ENCODE data around the gene DNAJC6.
A peak's percentile ranks its signal among the peaks of the same experiment; 100 is the strongest.
"Not testable (repeated sequence)": the region's sequence is repeated elsewhere in the genome, so short reads cannot be mapped to it uniquely, and the experiment has no call there.

DNAJC6 gene

GRCh38 chr1:65440915-65441314 lies 131.6 kb downstream of the DNAJC6 start:
- TF ChIP-seq ZFX (IDR thresholded peaks at IDR 0.05; ENCODE audit: borderline replicate concordance), result no peak
- H3K27ac ChIP-seq, result no peak overlapping the region

DNA sequence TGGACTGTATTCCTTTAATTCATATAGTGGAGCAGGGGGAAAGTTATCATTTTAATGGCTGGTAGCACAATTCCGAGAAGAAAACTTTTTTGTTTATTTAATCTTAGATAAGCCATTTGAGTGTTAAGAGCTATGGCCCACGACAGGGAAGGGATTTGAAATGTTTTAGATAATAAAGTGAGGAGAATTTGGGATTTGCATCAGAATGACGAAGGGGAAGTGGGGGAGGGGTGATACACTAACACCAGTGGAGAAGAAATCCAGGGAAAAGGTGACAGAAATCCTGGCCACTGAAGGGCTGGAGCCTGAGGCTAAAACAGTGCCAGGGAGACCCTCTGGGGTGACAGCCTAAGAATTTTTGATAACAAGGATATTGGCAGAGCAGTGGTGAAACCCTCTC lies 132.1 kb downstream of the DNAJC6 start:
- H3K27ac ChIP-seq, result no peak overlapping the region
- TF ChIP-seq ZFX (IDR thresholded peaks at IDR 0.05; ENCODE audit: borderline replicate concordance), result no peak
- TF ChIP-seq, protein P1, sequence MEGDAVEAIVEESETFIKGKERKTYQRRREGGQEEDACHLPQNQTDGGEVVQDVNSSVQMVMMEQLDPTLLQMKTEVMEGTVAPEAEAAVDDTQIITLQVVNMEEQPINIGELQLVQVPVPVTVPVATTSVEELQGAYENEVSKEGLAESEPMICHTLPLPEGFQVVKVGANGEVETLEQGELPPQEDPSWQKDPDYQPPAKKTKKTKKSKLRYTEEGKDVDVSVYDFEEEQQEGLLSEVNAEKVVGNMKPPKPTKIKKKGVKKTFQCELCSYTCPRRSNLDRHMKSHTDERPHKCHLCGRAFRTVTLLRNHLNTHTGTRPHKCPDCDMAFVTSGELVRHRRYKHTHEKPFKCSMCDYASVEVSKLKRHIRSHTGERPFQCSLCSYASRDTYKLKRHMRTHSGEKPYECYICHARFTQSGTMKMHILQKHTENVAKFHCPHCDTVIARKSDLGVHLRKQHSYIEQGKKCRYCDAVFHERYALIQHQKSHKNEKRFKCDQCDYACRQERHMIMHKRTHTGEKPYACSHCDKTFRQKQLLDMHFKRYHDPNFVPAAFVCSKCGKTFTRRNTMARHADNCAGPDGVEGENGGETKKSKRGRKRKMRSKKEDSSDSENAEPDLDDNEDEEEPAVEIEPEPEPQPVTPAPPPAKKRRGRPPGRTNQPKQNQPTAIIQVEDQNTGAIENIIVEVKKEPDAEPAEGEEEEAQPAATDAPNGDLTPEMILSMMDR (IDR thresholded peaks at IDR 0.05), result no peak

GRCh38 chr1:65442442-65442841 lies 133.1 kb downstream of the DNAJC6 start:
- TF ChIP-seq, protein P1 (IDR thresholded peaks at IDR 0.05), result no peak
- TF ChIP-seq ZFX (IDR thresholded peaks at IDR 0.05; ENCODE audit: borderline replicate concordance), result no peak
- no peak overlapping the region for H3K27ac ChIP-seq

GRCh38 chr1:65443647-65444046 lies 134.3 kb downstream of the DNAJC6 start:
- no peak for TF ChIP-seq ZFX (IDR thresholded peaks at IDR 0.05; ENCODE audit: borderline replicate concordance)
- H3K27ac ChIP-seq, result no peak overlapping the region

DNA sequence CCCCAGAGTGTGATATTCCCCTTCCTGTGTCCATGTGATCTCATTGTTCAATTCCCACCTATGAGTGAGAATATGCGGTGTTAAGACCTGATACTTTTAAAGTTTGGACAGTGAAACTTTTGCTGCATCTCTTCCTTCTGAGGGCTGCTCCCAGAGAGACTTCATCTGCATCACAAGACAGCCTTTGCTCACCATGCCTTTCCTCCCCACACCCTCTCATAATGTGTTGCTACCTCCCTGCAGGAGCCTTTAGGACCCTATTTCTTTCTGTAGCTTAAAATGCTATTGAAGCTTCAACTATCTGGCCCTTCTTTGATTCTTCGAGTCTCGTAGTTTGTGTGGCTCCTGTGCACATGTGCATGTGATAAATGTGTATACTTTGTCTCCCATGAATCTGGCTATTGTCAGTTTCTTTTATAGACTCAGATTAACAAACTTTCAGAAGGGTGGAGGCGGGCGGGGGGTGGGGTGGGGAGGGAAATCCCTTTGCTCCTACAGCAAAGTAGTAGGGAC lies 134.8 kb downstream of the DNAJC6 start:
- no peak for TF ChIP-seq ZFX (IDR thresholded peaks at IDR 0.05; ENCODE audit: borderline replicate concordance)
- TF ChIP-seq, protein P1 (IDR thresholded peaks at IDR 0.05), result no peak
- no peak overlapping the region for H3K27ac ChIP-seq

DNA sequence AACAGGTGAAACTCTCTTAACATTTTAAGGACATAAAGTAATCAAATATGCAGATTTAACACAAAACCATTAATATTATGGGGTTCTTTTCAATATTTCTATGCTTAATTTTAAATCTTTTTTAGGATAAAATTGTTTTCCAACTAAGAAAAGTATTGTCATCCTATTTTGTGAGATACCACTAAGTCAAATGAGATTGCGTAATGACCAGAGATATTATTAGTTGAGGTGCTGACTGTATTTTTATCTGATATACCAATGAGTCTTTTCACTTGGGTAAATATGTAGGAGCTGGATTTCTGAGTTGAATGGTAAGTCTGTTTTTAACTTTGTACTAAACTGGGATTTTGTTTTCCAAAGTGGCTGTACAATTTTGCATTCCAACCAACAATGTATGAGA lies 136.5 kb downstream of the DNAJC6 start:
- H3K27ac ChIP-seq, result no peak overlapping the region
- no peak for TF ChIP-seq ZFX (IDR thresholded peaks at IDR 0.05; ENCODE audit: borderline replicate concordance)
- TF ChIP-seq, protein P1 (IDR thresholded peaks at IDR 0.05), result no peak

DNA sequence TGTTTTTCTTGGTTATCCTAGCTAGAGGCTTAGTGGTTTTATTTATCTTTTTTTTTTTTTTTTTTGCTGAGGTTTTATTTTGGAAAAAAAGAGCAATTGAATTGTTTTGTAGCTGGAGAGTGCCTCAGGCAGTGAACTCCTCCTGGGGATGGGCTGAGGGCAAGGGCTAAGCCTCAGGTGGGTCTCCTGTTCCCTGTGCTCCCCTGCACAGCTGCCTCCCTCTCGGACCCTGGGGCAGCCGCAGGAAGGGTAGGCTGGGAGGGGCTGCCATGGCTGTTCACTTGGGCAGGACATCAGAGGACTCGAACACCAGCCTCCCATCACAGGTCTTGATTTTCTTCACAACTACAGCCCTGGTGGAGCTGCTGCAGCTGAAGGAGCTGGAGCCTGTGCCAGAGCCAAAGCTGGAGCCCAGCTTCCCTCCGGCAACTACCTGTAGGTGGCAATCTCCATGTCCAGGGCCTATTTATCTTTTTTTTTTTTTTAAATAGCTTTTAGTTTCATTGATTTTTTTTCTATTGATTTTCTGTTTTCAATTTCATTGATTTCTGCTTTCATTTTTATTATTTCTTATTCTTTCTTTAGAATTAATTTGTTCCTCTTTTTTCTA lies 140.0 kb downstream of the DNAJC6 start:
- no peak for TF ChIP-seq ZFX (IDR thresholded peaks at IDR 0.05; ENCODE audit: borderline replicate concordance)
- TF ChIP-seq, protein P1 (IDR thresholded peaks at IDR 0.05), result 0 out of 2 replicates have a peak, but pooled peaks have one; percentile 5
- H3K27ac ChIP-seq, result no peak overlapping the region

- H3K27ac ChIP-seq, result not testable (repeated sequence)
Measured at GRCh38 chr1:65455678-65456077, 146.3 kb downstream of the DNAJC6 start.

DNA sequence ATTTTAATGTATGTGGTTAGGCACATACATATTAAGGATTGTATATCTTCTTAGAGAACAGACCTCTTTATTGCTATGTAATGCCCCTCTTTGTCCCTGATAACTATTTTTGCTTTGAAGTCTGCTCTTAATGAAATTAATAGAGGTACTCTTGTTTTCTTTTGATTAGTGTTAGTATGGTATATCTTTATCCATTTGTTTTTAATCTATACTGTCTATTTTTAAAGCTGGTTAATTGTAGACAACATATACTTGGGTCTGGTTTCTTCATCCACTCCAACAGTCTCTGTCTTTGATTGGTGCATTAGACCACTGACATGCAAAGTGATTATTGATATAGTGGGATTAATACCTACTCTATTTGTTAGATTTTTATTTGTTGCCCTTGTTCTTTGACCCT lies 147.1 kb downstream of the DNAJC6 start:
- no peak overlapping the region for H3K27ac ChIP-seq
- TF ChIP-seq, protein P1 (IDR thresholded peaks at IDR 0.05), result no peak
- TF ChIP-seq ZFX (IDR thresholded peaks at IDR 0.05; ENCODE audit: borderline replicate concordance), result no peak

Data from 22Rv1 (cell line).